ENCODE measurements around the gene ZNF497. TPM values are rescaled to one million over a fixed set of nuclear protein-coding genes. Genes with fewer than 3 reads are reported as not detected.

The ZNF497 gene
- total and polyA plus RNA-seq, 12 donors = 0.14 to 0.73 (median 0.30) TPM; not detected in 1

GRCh38 chr19:58305932-58306323 is 56.6 kb downstream of the ZNF497 start:
- no peak for TF ChIP-seq CTCF (IDR thresholded peaks at IDR 0.05)
- Histone ChIP-seq H3K9me3 (peaks cover 0 to 14% (median 0%) of the 10 kb centered on the region in 11 donors), H3K4me1 (peaks cover 3 to 28% (median 20%) of the 10 kb centered on the region in 9 donors), H3K27me3 (no peaks in the 10 kb centered on the region), H3K4me3 (peak overlapping the region; percentile 50 to 97 (median 76)), H3K36me3 (peaks cover 0 to 48% (median 15%) of the 10 kb centered on the region in 9 donors), H3K27ac (peak overlapping the region in 9 of 10 donors; percentile 79 to 96 (median 91))
- intact Hi-C loops (cut with DNase I) = loop anchor here in 3 of 10 donors (1.0 to 10.0 kb wide), 5 partner anchors 57 to 123 kb away; partner anchors contain the start of genes ZNF274 (in 2 of the 3), ZNF497 (in 1 of the 3) and ZNF544 (in 1 of the 3)
- no peak for DNase-seq
- 68 to 74% methylated on average over 12 of the region's 12 CpGs for WGBS, 2 donors
- no peak for ATAC-seq

- Histone ChIP-seq H3K27ac (peak within 1 kb of the TSS; percentile 60 to 96 (median 91)), H3K9me3 (peaks cover 0 to 15% (median 0%) of the 10 kb centered on the region in 11 donors), H3K4me1 (peaks cover 3 to 24% (median 18%) of the 10 kb centered on the region in 9 donors), H3K4me3 (peak within 1 kb of the TSS; percentile 50 to 97 (median 76)), H3K36me3 (peaks cover 0 to 55% (median 22%) of the 10 kb centered on the region in 9 donors), H3K27me3 (no peaks in the 10 kb centered on the region)
- peak in 6 of 9 donors; percentile 12 to 27 (median 17) for TF ChIP-seq CTCF (IDR thresholded peaks at IDR 0.05)
- DNase-seq (peak; percentile 94 to 95), ATAC-seq (peak; percentile 99 to 100 (median 100))
- intact Hi-C loops (cut with DNase I) = loop anchor here in 3 of 10 donors (1.0 to 10.0 kb wide), 5 partner anchors 58 to 122 kb away; partner anchors contain the start of genes ZNF274 (in 2 of the 3), ZNF497 (in 1 of the 3) and ZNF544 (in 1 of the 3)
- WGBS, 2 donors = 1% methylated on average over 55 of the region's 55 CpGs
Measured at GRCh38 chr19:58305065-58305931, 57.3 kb downstream of the ZNF497 start, which contains the start of gene ERVK3-1. TSS of gene ERVK3-1 (plus strand) at chr19:58305377. CDS start at chr19:58312169, 6,792 bp downstream.

GRCh38 chr19:58304748-58305064 is 57.8 kb downstream of the ZNF497 start:
- Histone ChIP-seq H3K4me1 (peaks cover 3 to 24% (median 16%) of the 10 kb centered on the region in 9 donors), H3K4me3 (peak overlapping the region in 9 of 10 donors; percentile 63 to 97 (median 76)), H3K27me3 (no peaks in the 10 kb centered on the region), H3K9me3 (peaks cover 0 to 13% (median 0%) of the 10 kb centered on the region in 11 donors), H3K36me3 (peaks cover 0 to 58% (median 24%) of the 10 kb centered on the region in 9 donors), H3K27ac (peak overlapping the region; percentile 42 to 96 (median 91))
- TF ChIP-seq CTCF (IDR thresholded peaks at IDR 0.05) = no peak
- 10 to 28% methylated on average over 7 of the region's 7 CpGs for WGBS, 2 donors
- DNase-seq = no peak
- intact Hi-C loops (cut with DNase I) = loop anchor here in 4 of 10 donors (1.0 to 10.0 kb wide), 6 partner anchors 58 to 582 kb away; partner anchors contain the start of genes ZNF274 (in 2 of the 4), ZNF497 (in 1 of the 4) and ZNF544 (in 1 of the 4)
- peak in 6 of 8 donors; percentile 1 to 16 (median 6) for ATAC-seq

Small RNAs within 50 kb of the gene (microRNA-seq; reads per million reads assigned to microRNA genes)
- gene MIR4754 (0.60 to 1.0 reads per million in 2 donors), gene MIR6806 (0.51 to 0.60 reads per million in 2 donors)

Other genes with a start within 250 kb of the ZNF497 start
- gene ZNF329, start 212.0 kb downstream of the ZNF497 start, total RNA-seq = 1 to 10 TPM; 6.5 to 9.7 (median 7.9) TPM
- 1 to 10 TPM; 2.3 to 5.4 TPM for gene ZNF329, start 212.0 kb downstream of the ZNF497 start, polyA plus RNA-seq
- gene ZNF274, start 179.7 kb downstream of the ZNF497 start, total RNA-seq = 10 to 100 TPM; 18.4 to 27.6 (median 22.9) TPM
- gene ZNF274, start 179.7 kb downstream of the ZNF497 start, polyA plus RNA-seq = 10 to 100 TPM; 13.8 to 26.0 TPM
- 10 to 100 TPM; 19.2 to 35.0 (median 23.7) TPM for gene ZNF544, start 133.8 kb downstream of the ZNF497 start, total RNA-seq
- 10 to 100 TPM; 20.6 to 20.7 TPM for gene ZNF544, start 133.8 kb downstream of the ZNF497 start, polyA plus RNA-seq
- 1 to 10 TPM; 4.4 to 6.2 (median 5.6) TPM for gene ZNF8, start 83.8 kb downstream of the ZNF497 start, total RNA-seq
- 1 to 10 TPM; 1.4 to 4.2 TPM for gene ZNF8, start 83.8 kb downstream of the ZNF497 start, polyA plus RNA-seq
- gene ERVK3-1, start 57.4 kb downstream of the ZNF497 start, total RNA-seq = 10 to 100 TPM; 14.4 to 28.7 (median 17.7) TPM
- gene ERVK3-1, start 57.4 kb downstream of the ZNF497 start, polyA plus RNA-seq = 10 to 100 TPM; 28.6 to 57.5 TPM
- 1 to 10 TPM; 1.2 to 2.1 (median 1.4) TPM for gene ZSCAN22, start 35.8 kb downstream of the ZNF497 start, total RNA-seq
- gene ZSCAN22, start 35.8 kb downstream of the ZNF497 start, polyA plus RNA-seq = under 1 TPM; 0.80 to 0.87 TPM
- gene A1BG, start 9.3 kb downstream of the ZNF497 start, total RNA-seq = 1 to 10 TPM in 9 of 10 donors, under 1 TPM in 1; 0.80 to 5.5 (median 2.0) TPM
- gene A1BG, start 9.3 kb downstream of the ZNF497 start, polyA plus RNA-seq = 1 to 10 TPM; 9.6 TPM
- under 1 TPM; 0.11 to 0.90 (median 0.41) TPM for gene ZNF837, start 18.3 kb upstream of the ZNF497 start, total RNA-seq
- gene ZNF837, start 18.3 kb upstream of the ZNF497 start, polyA plus RNA-seq = under 1 TPM; 0.36 to 0.88 TPM
- gene RPS5, start 24.5 kb upstream of the ZNF497 start, total RNA-seq = 100 to 1,000 TPM; 360 to 610 (median 413) TPM
- 1,000 to 10,000 TPM in 1 of 2 donors, 100 to 1,000 TPM in 1; 430 to 2,053 TPM for gene RPS5, start 24.5 kb upstream of the ZNF497 start, polyA plus RNA-seq
- not detected for gene RNF225, start 32.9 kb upstream of the ZNF497 start, total RNA-seq
- gene RNF225, start 32.9 kb upstream of the ZNF497 start, polyA plus RNA-seq = not detected
- gene ZNF584, start 45.9 kb upstream of the ZNF497 start, total RNA-seq = 10 to 100 TPM; 12.7 to 20.4 (median 17.6) TPM
- 10 to 100 TPM in 1 of 2 donors, 1 to 10 TPM in 1; 6.5 to 15.9 TPM for gene ZNF584, start 45.9 kb upstream of the ZNF497 start, polyA plus RNA-seq
- 1 to 10 TPM; 3.6 to 6.7 (median 5.1) TPM for gene ZNF132, start 77.4 kb upstream of the ZNF497 start, total RNA-seq
- 1 to 10 TPM; 1.1 to 1.3 TPM for gene ZNF132, start 77.4 kb upstream of the ZNF497 start, polyA plus RNA-seq
- 1 to 10 TPM; 1.9 to 5.2 (median 3.2) TPM for gene ZNF324B, start 88.9 kb upstream of the ZNF497 start, total RNA-seq
- 1 to 10 TPM; 1.4 to 1.6 TPM for gene ZNF324B, start 88.9 kb upstream of the ZNF497 start, polyA plus RNA-seq
- 1 to 10 TPM; 3.8 to 6.1 (median 5.1) TPM for gene ZNF324, start 104.3 kb upstream of the ZNF497 start, total RNA-seq
- gene ZNF324, start 104.3 kb upstream of the ZNF497 start, polyA plus RNA-seq = 1 to 10 TPM; 2.6 to 4.0 TPM
- 1 to 10 TPM; 4.2 to 7.0 (median 5.1) TPM for gene ZNF446, start 113.6 kb upstream of the ZNF497 start, total RNA-seq
- gene ZNF446, start 113.6 kb upstream of the ZNF497 start, polyA plus RNA-seq = 10 to 100 TPM in 1 of 2 donors, 1 to 10 TPM in 1; 7.1 to 11.1 TPM
- gene SLC27A5, start 149.2 kb upstream of the ZNF497 start, total RNA-seq = 1 to 10 TPM; 2.2 to 4.9 (median 3.9) TPM
- gene SLC27A5, start 149.2 kb upstream of the ZNF497 start, polyA plus RNA-seq = 1 to 10 TPM; 7.4 to 7.9 TPM
- gene ZBTB45, start 157.1 kb upstream of the ZNF497 start, total RNA-seq = 10 to 100 TPM in 5 of 10 donors, 1 to 10 TPM in 5; 7.7 to 13.3 (median 9.7) TPM
- gene ZBTB45, start 157.1 kb upstream of the ZNF497 start, polyA plus RNA-seq = 1 to 10 TPM; 7.1 to 8.7 TPM
- gene TRIM28, start 181.3 kb upstream of the ZNF497 start, total RNA-seq = 100 to 1,000 TPM; 121 to 163 (median 150) TPM
- 100 to 1,000 TPM; 105 to 129 TPM for gene TRIM28, start 181.3 kb upstream of the ZNF497 start, polyA plus RNA-seq
- 100 to 1,000 TPM; 123 to 151 (median 131) TPM for gene CHMP2A, start 192.4 kb upstream of the ZNF497 start, total RNA-seq
- gene CHMP2A, start 192.4 kb upstream of the ZNF497 start, polyA plus RNA-seq = 100 to 1,000 TPM; 239 to 349 TPM
- 100 to 1,000 TPM; 107 to 146 (median 122) TPM for gene UBE2M, start 195.9 kb upstream of the ZNF497 start, total RNA-seq
- gene UBE2M, start 195.9 kb upstream of the ZNF497 start, polyA plus RNA-seq = 100 to 1,000 TPM in 1 of 2 donors, 10 to 100 TPM in 1; 45.4 to 115 TPM
- 10 to 100 TPM in 2 of 10 donors, 1 to 10 TPM in 8; 4.4 to 12.0 (median 8.3) TPM for gene MZF1, start 210.6 kb upstream of the ZNF497 start, total RNA-seq
- 10 to 100 TPM in 1 of 2 donors, 1 to 10 TPM in 1; 7.6 to 28.0 TPM for gene MZF1, start 210.6 kb upstream of the ZNF497 start, polyA plus RNA-seq

All from heart right ventricle (tissue), 16 donors.